GM18873 (cell line): ENCODE measurements around the gene PNN.
"Not testable (repeated sequence)": the region's sequence is repeated elsewhere in the genome, so short reads cannot be mapped to it uniquely, and the experiment has no call there.

Experiments
- ATAC-seq: cut with Tn5 transposase; IDR thresholded peaks from one replicate; pipeline ENCODE4 v1.9.1; 2021; ENCODE audit warnings: mild to moderate bottlenecking, moderate library complexity, moderate number of reproducible peaks; ENCODE audit not compliant: unreplicated experiment, low FRiP score

Gene PNN

GRCh38 chr14:39180553-39180952, 5.5 kb downstream of the PNN start:
- no peak for ATAC-seq

GRCh38 chr14:39181026-39181692, 6.1 kb downstream of the PNN start:
- no peak for ATAC-seq

GRCh38 chr14:39181693-39182047, 6.6 kb downstream of the PNN start:
- no peak for ATAC-seq

GRCh38 chr14:39182770-39183684, 8.0 kb downstream of the PNN start:
- no peak for ATAC-seq

- not testable (repeated sequence) for ATAC-seq
Measured at GRCh38 chr14:39183685-39184003, 8.6 kb downstream of the PNN start.

GRCh38 chr14:39184628-39185255, 9.7 kb downstream of the PNN start:
- ATAC-seq: no peak

GRCh38 chr14:39185256-39186049, 10.4 kb downstream of the PNN start:
- ATAC-seq: no peak

- ATAC-seq: no peak
Measured at GRCh38 chr14:39186941-39187525, 12.0 kb downstream of the PNN start.

GRCh38 chr14:39203659-39204606, 28.9 kb downstream of the PNN start:
- ATAC-seq: no peak

GRCh38 chr14:39207430-39207829, 32.4 kb downstream of the PNN start:
- not testable (repeated sequence) for ATAC-seq

GRCh38 chr14:39211109-39211741, 36.2 kb downstream of the PNN start:
- no peak for ATAC-seq

GRCh38 chr14:39212034-39212433, 37.0 kb downstream of the PNN start:
- no peak for ATAC-seq

- no peak for ATAC-seq
Measured at GRCh38 chr14:39212693-39213092, 37.6 kb downstream of the PNN start.

GRCh38 chr14:39217214-39217879, 42.3 kb downstream of the PNN start:
- no peak for ATAC-seq

- ATAC-seq: no peak
Measured at GRCh38 chr14:39218171-39218769, 43.2 kb downstream of the PNN start.

GRCh38 chr14:39219075-39219499, 44.0 kb downstream of the PNN start:
- no peak for ATAC-seq

- not testable (repeated sequence) for ATAC-seq
Measured at GRCh38 chr14:39220473-39220872, 45.4 kb downstream of the PNN start.

- no peak for ATAC-seq
Measured at GRCh38 chr14:39228044-39228443, 53.0 kb downstream of the PNN start.
